ENCODE data around the gene IRGQ.

DNA sequence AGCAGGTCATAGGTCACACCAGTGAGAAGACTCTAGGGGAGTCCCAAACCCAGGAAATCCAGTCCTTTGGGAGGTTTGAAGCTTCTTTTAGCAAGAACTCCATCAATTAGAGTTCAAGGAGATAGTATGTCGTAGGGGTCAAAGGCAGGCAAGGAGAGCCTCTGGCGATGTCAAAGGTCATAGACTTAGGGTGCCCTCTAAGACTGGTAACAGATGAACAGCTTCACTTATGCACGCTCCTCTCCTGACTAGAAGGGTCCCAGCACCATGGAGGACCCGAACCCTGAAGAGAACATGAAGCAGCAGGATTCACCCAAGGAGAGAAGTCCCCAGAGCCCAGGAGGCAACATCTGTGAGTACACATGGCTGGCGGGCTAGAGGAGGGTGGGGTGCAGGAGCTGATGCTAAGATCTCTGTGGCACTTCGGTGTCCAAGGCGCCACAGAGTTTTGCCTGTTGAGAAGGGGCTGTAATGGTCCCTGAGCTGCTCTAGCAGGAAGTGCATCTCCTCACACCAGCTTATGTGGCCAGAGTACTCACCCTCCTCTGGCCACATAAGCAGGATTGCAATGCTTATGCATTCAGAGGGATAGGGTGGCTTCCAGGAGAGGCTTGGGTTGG is 1.0 kb upstream of the IRGQ start:
- TF ChIP-seq, protein P1, sequence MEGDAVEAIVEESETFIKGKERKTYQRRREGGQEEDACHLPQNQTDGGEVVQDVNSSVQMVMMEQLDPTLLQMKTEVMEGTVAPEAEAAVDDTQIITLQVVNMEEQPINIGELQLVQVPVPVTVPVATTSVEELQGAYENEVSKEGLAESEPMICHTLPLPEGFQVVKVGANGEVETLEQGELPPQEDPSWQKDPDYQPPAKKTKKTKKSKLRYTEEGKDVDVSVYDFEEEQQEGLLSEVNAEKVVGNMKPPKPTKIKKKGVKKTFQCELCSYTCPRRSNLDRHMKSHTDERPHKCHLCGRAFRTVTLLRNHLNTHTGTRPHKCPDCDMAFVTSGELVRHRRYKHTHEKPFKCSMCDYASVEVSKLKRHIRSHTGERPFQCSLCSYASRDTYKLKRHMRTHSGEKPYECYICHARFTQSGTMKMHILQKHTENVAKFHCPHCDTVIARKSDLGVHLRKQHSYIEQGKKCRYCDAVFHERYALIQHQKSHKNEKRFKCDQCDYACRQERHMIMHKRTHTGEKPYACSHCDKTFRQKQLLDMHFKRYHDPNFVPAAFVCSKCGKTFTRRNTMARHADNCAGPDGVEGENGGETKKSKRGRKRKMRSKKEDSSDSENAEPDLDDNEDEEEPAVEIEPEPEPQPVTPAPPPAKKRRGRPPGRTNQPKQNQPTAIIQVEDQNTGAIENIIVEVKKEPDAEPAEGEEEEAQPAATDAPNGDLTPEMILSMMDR (IDR thresholded peaks at IDR 0.05) = no peak
- TF ChIP-seq POLR2A (IDR thresholded peaks at IDR 0.05) = no peak

Measured in Peyer's patch (tissue), 4 donors.